ENCODE measurements around the gene RHCE.
"Not testable (repeated sequence)": the region's sequence is repeated elsewhere in the genome, so short reads cannot be mapped to it uniquely, and the experiment has no call there.

- TF ChIP-seq CTCF, POLR2A (IDR thresholded peaks at IDR 0.05): not testable (repeated sequence)
These were observed 107.7 kb downstream of the RHCE start for GRCh38 chr1:25312806-25313470.
